ENCODE measurements around the gene RAD21L1. TPM values are rescaled to one million over a fixed set of nuclear protein-coding genes. Genes with fewer than 3 reads are reported as not detected.

Gene RAD21L1
- total RNA-seq, 1 donor from 2014 or later: not detected

DNA sequence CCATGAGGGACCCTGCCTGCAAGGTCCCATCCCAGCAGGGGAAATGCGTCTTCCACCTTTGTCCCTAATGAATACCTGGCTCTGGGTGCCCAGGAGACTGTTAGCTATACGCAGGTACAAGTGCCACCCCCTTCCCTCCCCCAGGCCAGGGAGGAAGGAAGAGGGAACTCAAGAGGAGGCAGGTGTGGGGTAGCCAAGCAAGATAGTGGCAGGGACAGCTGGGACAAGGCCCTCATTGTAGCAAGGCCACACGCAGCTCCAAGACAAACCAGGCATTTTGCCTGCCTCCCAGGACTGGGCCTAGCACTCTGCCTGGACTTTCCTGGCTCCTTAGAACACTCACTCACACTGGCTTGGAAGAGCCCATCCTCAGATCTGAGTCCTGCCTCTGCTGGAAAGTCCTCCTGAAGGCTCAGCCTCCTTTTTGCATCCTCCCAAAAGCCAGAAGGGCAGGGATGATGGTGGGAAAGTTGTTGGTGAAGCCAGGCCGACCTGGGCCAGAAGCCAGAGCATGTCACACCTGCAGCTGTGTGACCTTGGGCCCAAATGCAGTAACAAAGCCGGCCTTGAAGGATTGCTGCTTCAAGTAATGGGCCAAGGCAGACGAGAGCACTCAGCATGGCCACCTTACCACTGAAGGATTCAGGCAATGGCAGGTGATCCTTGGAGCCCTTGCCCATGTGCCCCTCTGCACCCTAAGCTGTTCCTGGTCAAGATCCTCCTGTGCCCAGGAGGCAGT, 68.0 kb downstream of the RAD21L1 start:
- no peaks in the 10 kb centered on the region for H3K36me3 Mint-ChIP-seq

DNA sequence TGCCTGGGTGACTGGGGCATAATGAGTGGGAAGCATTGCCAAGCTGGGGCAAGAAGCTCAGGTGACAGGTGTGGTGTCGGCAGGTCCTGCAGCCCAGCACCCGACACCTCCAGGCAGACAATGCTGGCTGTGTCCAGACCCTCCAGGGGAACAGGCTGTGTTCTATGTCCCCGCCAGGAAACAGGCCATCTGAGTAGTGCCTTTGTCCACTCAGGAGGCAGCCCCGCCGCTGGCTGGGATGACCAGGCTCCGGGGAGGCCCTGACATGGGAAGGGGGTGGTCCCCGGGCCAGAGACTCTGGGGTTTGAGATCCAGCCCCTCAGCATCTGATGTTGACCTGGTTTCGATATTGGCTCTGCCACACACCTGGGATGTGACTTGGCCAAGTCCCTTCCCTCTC, 68.7 kb downstream of the RAD21L1 start:
- Histone ChIP-seq H3K9me3 (ENCODE audit: low read depth) (no peaks in the 10 kb centered on the region), H3K79me2 (ENCODE audit: low read depth) (no peaks in the 10 kb centered on the region), H3K4me2 (no peak overlapping the region), H3K27me3 (no peaks in the 10 kb centered on the region), H3K4me1 (peaks cover 5% of the 10 kb centered on the region), H4K20me1 (ENCODE audit: low read depth) (no peaks in the 10 kb centered on the region), H3K9ac (no peak overlapping the region), H3K36me3 (no peaks in the 10 kb centered on the region), H2AFZ (replicated peaks) (no peak overlapping the region), H3F3A (ENCODE audit: low read depth) (no peaks in the 10 kb centered on the region), H3K27ac (no peak overlapping the region), H3K4me3 (no peak overlapping the region)
- no peaks in the 10 kb centered on the region for H3K9me3 Mint-ChIP-seq
- TF ChIP-seq EZH2phosphoT487 (IDR thresholded peaks at IDR 0.05) (no peak), EZH2 (IDR thresholded peaks at IDR 0.05) (no peak)
- TF ChIP-seq, protein P1, sequence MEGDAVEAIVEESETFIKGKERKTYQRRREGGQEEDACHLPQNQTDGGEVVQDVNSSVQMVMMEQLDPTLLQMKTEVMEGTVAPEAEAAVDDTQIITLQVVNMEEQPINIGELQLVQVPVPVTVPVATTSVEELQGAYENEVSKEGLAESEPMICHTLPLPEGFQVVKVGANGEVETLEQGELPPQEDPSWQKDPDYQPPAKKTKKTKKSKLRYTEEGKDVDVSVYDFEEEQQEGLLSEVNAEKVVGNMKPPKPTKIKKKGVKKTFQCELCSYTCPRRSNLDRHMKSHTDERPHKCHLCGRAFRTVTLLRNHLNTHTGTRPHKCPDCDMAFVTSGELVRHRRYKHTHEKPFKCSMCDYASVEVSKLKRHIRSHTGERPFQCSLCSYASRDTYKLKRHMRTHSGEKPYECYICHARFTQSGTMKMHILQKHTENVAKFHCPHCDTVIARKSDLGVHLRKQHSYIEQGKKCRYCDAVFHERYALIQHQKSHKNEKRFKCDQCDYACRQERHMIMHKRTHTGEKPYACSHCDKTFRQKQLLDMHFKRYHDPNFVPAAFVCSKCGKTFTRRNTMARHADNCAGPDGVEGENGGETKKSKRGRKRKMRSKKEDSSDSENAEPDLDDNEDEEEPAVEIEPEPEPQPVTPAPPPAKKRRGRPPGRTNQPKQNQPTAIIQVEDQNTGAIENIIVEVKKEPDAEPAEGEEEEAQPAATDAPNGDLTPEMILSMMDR (IDR thresholded peaks at IDR 0.05): no peak
- no peaks in the 10 kb centered on the region for H3K36me3 Mint-ChIP-seq
- no peak overlapping the region for H3K27ac Mint-ChIP-seq
- H3K27me3 Mint-ChIP-seq (ENCODE audit: insufficient read depth, low read depth): no peaks in the 10 kb centered on the region
- no peak overlapping the region for H3K4me3 Mint-ChIP-seq
- DNase-seq (ENCODE audit: low spot score): no peak
- peaks cover 8% of the 10 kb centered on the region for H3K4me1 Mint-ChIP-seq

More for the DNA sequence above, 68.0 kb downstream of the RAD21L1 start:
- Mint-ChIP-seq H3K4me3 (no peak overlapping the region), H3K27me3 (ENCODE audit: insufficient read depth, low read depth) (no peaks in the 10 kb centered on the region), H3K27ac (no peak overlapping the region), H3K4me1 (peaks cover 8% of the 10 kb centered on the region), H3K9me3 (no peaks in the 10 kb centered on the region)
- H3K27ac ChIP-seq: no peak overlapping the region
- H2AFZ ChIP-seq (replicated peaks): no peak overlapping the region
- H3K27me3 ChIP-seq: no peaks in the 10 kb centered on the region
- no peak for DNase-seq (ENCODE audit: low spot score)
- no peaks in the 10 kb centered on the region for H3F3A ChIP-seq (ENCODE audit: low read depth)
- H3K4me1 ChIP-seq: peaks cover 5% of the 10 kb centered on the region
- no peak overlapping the region for H3K4me2 ChIP-seq
- no peak overlapping the region for H3K4me3 ChIP-seq
- TF ChIP-seq EZH2phosphoT487 (IDR thresholded peaks at IDR 0.05) (no peak), EZH2 (IDR thresholded peaks at IDR 0.05) (no peak)
- TF ChIP-seq, protein P1 (IDR thresholded peaks at IDR 0.05): no peak
- no peaks in the 10 kb centered on the region for H3K36me3 ChIP-seq
- no peaks in the 10 kb centered on the region for H3K9me3 ChIP-seq (ENCODE audit: low read depth)
- H3K9ac ChIP-seq: no peak overlapping the region
- no peaks in the 10 kb centered on the region for H4K20me1 ChIP-seq (ENCODE audit: low read depth)
- no peaks in the 10 kb centered on the region for H3K79me2 ChIP-seq (ENCODE audit: low read depth)

DNA sequence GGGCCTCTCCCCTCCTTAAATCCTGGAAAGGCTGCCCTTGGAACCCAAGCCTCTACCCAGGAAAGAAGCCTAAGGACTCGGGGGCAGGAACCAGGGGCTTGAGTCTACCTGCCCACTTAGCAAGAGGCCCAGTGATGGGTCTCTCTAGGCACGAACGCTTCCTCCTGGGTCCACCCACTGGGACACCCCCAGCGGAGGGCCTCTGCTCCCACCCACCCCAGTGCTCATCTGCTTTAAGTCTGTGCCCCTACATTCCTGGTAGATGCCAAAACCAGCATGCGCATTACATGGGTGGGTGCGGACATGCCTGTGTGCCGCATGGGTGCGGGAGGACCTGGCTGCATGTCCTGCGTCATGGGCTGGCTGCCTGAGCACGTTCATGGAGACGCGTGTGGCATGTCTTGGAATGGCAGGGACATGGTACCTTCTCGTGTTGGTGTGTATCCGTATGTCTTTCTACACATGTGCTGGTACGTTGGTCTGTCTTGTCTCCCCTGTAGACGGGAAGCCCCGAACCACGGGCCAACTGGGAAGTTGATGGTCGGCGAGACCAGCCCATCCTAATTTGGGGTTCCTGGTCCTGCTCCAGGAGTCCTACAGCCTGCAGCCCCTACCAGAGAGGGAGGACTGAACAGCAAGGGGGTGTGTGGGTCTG, 69.6 kb downstream of the RAD21L1 start:
- Histone ChIP-seq H3K79me2 (ENCODE audit: low read depth) (no peaks in the 10 kb centered on the region), H3K9ac (no peak overlapping the region), H3F3A (ENCODE audit: low read depth) (no peaks in the 10 kb centered on the region), H4K20me1 (ENCODE audit: low read depth) (no peaks in the 10 kb centered on the region), H3K4me1 (peaks cover 5% of the 10 kb centered on the region), H3K36me3 (no peaks in the 10 kb centered on the region), H3K27ac (no peak overlapping the region), H3K4me3 (no peak overlapping the region), H3K4me2 (no peak overlapping the region), H3K27me3 (no peaks in the 10 kb centered on the region), H3K9me3 (ENCODE audit: low read depth) (no peaks in the 10 kb centered on the region), H2AFZ (replicated peaks) (no peak overlapping the region)
- no peak for DNase-seq (ENCODE audit: low spot score)
- Mint-ChIP-seq H3K27ac (no peak overlapping the region), H3K4me3 (no peak overlapping the region), H3K4me1 (peaks cover 8% of the 10 kb centered on the region), H3K9me3 (no peaks in the 10 kb centered on the region), H3K27me3 (ENCODE audit: insufficient read depth, low read depth) (no peaks in the 10 kb centered on the region), H3K36me3 (no peaks in the 10 kb centered on the region)
- TF ChIP-seq EZH2 (IDR thresholded peaks at IDR 0.05): no peak
- TF ChIP-seq, protein P1 (IDR thresholded peaks at IDR 0.05): no peak
- no peak for TF ChIP-seq EZH2phosphoT487 (IDR thresholded peaks at IDR 0.05)
